Measurements from ENCODE around the gene ARPC3. TPM values are rescaled to one million over a fixed set of nuclear protein-coding genes. Genes with fewer than 3 reads are reported as not detected.

The ARPC3 gene
- total and polyA plus RNA-seq, 2 experiments from 2014 or later: 356 to 411 TPM

- Mint-ChIP-seq H3K36me3 (ENCODE audit: low read depth) (peaks cover 32% of the 10 kb centered on the region), H3K9me3 (no peaks in the 10 kb centered on the region), H3K27ac (no peak overlapping the region), H3K4me3 (no peak overlapping the region; the same call in 2 of the 3 replicates), H3K27me3 (ENCODE audit: insufficient read depth, low read depth, poor library complexity) (peaks cover 11% of the 10 kb centered on the region), H3K4me1 (no peaks in the 10 kb centered on the region)
- H3K9me2 ChIP-seq (ENCODE audit: insufficient read depth): no peaks in the 10 kb centered on the region
- H3K4me3 ChIP-seq: no peak overlapping the region; the same call in 1 of the 2 replicates
- peaks cover 10% of the 10 kb centered on the region; the same call in 1 of the 2 replicates for H3F3A ChIP-seq (replicated peaks; ENCODE audit: low read depth)
- peak overlapping the region; percentile 32; the same call in 1 of the 2 replicates for H3K27ac ChIP-seq (ENCODE audit: low read depth)
- no peak for ATAC-seq
- H4K20me1 ChIP-seq (replicated peaks; ENCODE audit: insufficient read depth): no peaks in the 10 kb centered on the region
- H3K27me3 ChIP-seq (ENCODE audit: insufficient read depth): no peaks in the 10 kb centered on the region
- no peaks in the 10 kb centered on the region for H3K4me1 ChIP-seq (ENCODE audit: insufficient read depth)
- peak overlapping the region; percentile 43; the same call in 1 of the 2 replicates for H2AFZ ChIP-seq
- peaks cover 12% of the 10 kb centered on the region for H3K36me3 ChIP-seq (ENCODE audit: insufficient read depth)
- H3K79me2 ChIP-seq (replicated peaks; ENCODE audit: insufficient read depth): no peaks in the 10 kb centered on the region
- H3K4me2 ChIP-seq: no peak overlapping the region
- TF ChIP-seq EZH2 (IDR thresholded peaks at IDR 0.05; ENCODE audit: low read depth, unreplicated experiment): no peak
- no peak for TF ChIP-seq CREB1 (CRISPR knock-in tag; IDR thresholded peaks at IDR 0.05; ENCODE audit: low read depth)
- TF ChIP-seq JUNB (IDR thresholded peaks at IDR 0.05; ENCODE audit: unreplicated experiment): no peak
- TF ChIP-seq CTCF (conservative IDR thresholded peaks at IDR 0.05; ENCODE audit: low read depth in 2 of 2): no peak
- TF ChIP-seq ZNF114 (CRISPR knock-in tag; IDR thresholded peaks at IDR 0.05): no peak
- TF ChIP-seq EZH2phosphoT487 (IDR thresholded peaks at IDR 0.05; ENCODE audit: unreplicated experiment): no peak
- no peak for TF ChIP-seq POLR2AphosphoS5 (IDR thresholded peaks at IDR 0.05; ENCODE audit: low read depth)
- TF ChIP-seq STAT1 (IDR thresholded peaks at IDR 0.05; ENCODE audit: unreplicated experiment): no peak
- TF ChIP-seq REST (IDR thresholded peaks at IDR 0.05; ENCODE audit: unreplicated experiment): no peak
- no peak for TF ChIP-seq ZNF331 (CRISPR knock-in tag; IDR thresholded peaks at IDR 0.05; ENCODE audit: low read depth)
- no peak for TF ChIP-seq NANOG (IDR thresholded peaks at IDR 0.05; ENCODE audit: borderline replicate concordance)
- no peak for TF ChIP-seq ZNF462 (CRISPR knock-in tag; IDR thresholded peaks at IDR 0.05)
- no peak for TF ChIP-seq ETS1 (IDR thresholded peaks at IDR 0.05)
- no peak for DNase-seq (ENCODE audit: low spot score)
These were observed 18.1 kb downstream of the ARPC3 start for GRCh38 chr12:110431957-110432587.

Data from GM23338 (cell line).